AG04449 (cell line): ENCODE results near the gene BCAM.

ENCODE experiments used
- CTCF ChIA-PET: fragments of 350-600 bp; formaldehyde crosslinking; extraction: SDS; loops from one replicate; lab custom pipeline; 2021; ENCODE audit warnings: antibody characterized with exemption; lab: Yijun Ruan, JAX
- POLR2A ChIA-PET: fragments of 400-600, 350-600 bp; formaldehyde crosslinking; extraction: SDS; loops from one replicate; lab custom pipeline; 2020; ENCODE audit warnings: antibody characterized with exemption, inconsistent platforms; lab: Yijun Ruan, JAX
- DNase-seq: peaks from one replicate; pipeline ENCODE4 v3.0.0-alpha.2; 2010; ENCODE audit warnings: low read depth, low spot score
- H3K4me3 ChIP-seq: 2 replicates; pipeline ENCODE4 v1.5.1; 2011; ENCODE audit warnings: low read depth, mild to moderate bottlenecking, control low read depth, low read length
- TF ChIP-seq, protein P1 (sequence below): IDR thresholded peaks from one replicate; pipeline ENCODE4 v1.5.1; 2011; ENCODE audit warnings: mild to moderate bottlenecking, moderate library complexity, low read length, control low read depth, inconsistent platforms; ENCODE audit not compliant: insufficient read depth; ENCODE audit errors: missing control alignments

BCAM gene

DNA sequence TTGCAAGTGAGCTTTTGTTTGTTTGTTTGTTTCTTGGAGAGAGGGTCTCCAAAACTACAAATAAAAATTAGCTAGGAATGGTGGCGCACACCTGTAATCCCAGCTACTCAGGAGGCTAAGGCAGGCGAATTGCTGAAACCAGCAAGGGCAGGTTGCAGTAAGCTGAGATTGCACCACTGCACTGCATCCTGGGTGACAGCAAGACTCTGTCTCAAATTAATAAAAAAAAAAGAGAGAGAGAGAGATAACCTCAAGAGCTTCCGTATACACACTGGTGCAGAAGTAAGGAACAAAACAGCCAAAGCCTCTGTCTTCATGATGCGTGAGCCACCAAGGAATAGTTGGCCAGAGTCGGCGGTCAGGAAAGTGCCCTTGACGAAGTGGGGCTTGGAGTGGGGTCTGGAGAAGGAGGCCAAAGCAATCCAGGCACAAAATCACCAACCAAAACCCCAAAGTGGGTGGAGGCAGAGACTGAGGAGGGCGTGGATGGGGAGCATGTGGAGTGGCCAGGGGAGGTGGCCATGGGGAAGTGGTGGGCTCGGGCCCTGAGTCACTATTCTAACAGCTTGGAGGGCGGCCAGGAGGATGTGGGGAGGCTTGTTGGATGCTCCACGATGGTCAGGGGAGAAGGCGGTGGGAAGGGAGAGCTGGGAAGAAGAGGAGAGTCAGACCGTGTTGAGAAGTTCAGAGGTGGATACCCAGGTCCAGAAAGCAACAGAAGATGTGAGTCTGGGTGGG is 61.0 kb downstream of the BCAM start:
- no peak for DNase-seq
- POLR2A ChIA-PET, result interaction anchor here (0.6 kb wide), 1 partner anchor 12 kb away, joined by 3 read pairs; no protein-coding TSS in a partner anchor

More for the DNA sequence above, 61.0 kb downstream of the BCAM start:
- TF ChIP-seq, protein P1, sequence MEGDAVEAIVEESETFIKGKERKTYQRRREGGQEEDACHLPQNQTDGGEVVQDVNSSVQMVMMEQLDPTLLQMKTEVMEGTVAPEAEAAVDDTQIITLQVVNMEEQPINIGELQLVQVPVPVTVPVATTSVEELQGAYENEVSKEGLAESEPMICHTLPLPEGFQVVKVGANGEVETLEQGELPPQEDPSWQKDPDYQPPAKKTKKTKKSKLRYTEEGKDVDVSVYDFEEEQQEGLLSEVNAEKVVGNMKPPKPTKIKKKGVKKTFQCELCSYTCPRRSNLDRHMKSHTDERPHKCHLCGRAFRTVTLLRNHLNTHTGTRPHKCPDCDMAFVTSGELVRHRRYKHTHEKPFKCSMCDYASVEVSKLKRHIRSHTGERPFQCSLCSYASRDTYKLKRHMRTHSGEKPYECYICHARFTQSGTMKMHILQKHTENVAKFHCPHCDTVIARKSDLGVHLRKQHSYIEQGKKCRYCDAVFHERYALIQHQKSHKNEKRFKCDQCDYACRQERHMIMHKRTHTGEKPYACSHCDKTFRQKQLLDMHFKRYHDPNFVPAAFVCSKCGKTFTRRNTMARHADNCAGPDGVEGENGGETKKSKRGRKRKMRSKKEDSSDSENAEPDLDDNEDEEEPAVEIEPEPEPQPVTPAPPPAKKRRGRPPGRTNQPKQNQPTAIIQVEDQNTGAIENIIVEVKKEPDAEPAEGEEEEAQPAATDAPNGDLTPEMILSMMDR, result no peak
- H3K4me3 ChIP-seq, result no peak overlapping the region
- CTCF ChIA-PET, result interaction anchor here (0.6 to 1.2 kb wide), 3 partner anchors 84 to 98 kb away, joined by 3 to 5 read pairs (median 3); no protein-coding TSS in a partner anchor
